Measurements from ENCODE around the gene ZNF525.
"Not testable (repeated sequence)": the region's sequence is repeated elsewhere in the genome, so short reads cannot be mapped to it uniquely, and the experiment has no call there.

Gene ZNF525

DNA sequence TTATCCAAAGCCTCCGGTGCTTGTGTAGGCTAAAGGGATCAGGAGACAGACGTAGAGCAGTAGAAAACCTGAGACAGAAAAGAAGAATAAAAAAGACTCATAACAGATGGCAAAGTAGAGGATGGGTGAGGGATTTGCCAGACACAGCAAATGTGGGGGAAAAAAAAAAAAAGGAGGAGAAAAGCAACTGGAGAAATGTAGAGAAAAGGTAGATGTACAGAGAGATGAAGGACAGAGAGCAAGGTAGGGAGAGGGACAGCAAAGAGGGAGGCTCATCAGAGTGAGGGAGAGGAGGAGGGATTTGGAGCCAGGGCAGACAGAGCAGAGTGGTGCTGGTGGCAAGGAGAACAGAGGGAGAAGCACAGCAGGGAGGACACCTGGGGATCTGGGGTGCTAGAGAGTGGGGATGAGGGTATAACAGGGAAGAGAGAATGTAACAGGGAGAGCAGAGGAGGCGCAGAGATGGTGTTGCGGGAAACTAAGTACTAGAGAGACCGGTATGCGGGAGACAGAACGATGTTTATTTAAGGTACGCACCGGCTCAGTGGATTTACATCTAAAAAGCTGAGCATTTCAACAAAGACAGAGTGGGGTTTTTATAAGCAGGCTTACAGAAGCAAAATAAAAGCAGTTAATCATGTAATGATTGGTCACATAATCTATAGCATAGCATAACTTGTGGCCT, 30.5 kb downstream of the ZNF525 start:
- DNase-seq: not testable (repeated sequence)

- no peak for DNase-seq
These were observed 31.0 kb downstream of the ZNF525 start for GRCh38 chr19:53396525-53396868.

GRCh38 chr19:53397918-53398317, 32.4 kb downstream of the ZNF525 start:
- DNase-seq: not testable (repeated sequence)

- no peak for DNase-seq
These were observed 44.1 kb downstream of the ZNF525 start for GRCh38 chr19:53409505-53410204.

- DNase-seq: not testable (repeated sequence)
These were observed 55.2 kb downstream of the ZNF525 start for GRCh38 chr19:53420520-53421315.

DNA sequence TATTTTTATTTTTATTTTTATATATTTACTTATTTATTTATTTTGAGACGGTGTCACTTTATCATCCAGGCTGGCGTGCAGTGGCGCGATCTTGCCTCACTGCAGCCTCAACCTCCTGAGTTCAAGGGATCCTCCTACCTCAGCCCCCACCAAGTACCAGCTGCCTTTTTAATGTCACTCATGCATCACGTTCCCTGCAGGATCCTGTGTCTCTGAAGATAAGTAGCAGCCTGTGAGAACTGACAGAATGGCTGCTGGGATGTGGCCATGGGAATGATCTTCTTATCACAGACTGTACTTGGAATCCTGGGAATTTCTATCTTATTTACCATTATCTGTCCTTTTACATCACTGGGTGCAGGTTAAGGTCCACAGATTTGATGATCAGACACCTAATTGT, 57.0 kb downstream of the ZNF525 start:
- DNase-seq: no peak

DNA sequence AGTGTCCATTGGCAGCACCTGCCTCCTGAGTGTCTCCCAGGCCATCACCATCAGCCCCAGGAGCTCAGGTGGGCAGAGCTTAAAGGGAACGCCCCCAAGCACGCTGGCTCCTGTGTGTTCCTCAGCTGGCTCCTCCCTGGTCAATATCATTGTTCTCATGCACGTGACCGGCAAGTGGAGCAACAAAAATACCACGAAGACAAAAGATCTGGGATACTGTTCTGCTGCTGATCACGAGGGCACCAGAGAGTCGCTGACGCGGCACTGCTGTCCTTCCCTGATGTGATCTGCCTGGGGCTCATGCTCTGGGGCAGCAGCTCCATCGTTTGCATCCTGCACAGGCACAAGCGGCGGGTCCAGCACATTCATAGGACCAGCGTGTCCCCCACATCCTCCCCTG, 57.6 kb downstream of the ZNF525 start:
- DNase-seq: not testable (repeated sequence)

DNA sequence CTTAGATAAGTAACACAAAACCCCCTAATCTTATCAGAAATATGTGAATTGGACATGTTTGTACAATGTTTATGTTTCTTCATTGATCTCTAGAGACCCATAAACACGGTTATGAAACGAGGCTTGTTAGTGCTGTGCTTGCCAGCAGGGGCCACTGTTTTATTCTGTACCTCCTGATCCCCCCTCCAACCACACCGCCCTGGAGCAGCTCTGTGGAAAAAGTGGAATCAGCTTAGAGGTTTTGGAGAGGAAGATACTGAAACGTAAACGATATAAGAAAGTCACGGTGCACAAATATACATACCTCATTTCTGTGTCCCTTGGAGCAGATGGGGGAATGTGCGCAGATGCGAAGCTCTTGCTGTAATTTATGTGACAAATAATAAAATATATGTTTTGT, 58.2 kb downstream of the ZNF525 start:
- not testable (repeated sequence) for DNase-seq

GRCh38 chr19:53424968-53425597, 59.6 kb downstream of the ZNF525 start:
- DNase-seq: peak; percentile 79

DNA sequence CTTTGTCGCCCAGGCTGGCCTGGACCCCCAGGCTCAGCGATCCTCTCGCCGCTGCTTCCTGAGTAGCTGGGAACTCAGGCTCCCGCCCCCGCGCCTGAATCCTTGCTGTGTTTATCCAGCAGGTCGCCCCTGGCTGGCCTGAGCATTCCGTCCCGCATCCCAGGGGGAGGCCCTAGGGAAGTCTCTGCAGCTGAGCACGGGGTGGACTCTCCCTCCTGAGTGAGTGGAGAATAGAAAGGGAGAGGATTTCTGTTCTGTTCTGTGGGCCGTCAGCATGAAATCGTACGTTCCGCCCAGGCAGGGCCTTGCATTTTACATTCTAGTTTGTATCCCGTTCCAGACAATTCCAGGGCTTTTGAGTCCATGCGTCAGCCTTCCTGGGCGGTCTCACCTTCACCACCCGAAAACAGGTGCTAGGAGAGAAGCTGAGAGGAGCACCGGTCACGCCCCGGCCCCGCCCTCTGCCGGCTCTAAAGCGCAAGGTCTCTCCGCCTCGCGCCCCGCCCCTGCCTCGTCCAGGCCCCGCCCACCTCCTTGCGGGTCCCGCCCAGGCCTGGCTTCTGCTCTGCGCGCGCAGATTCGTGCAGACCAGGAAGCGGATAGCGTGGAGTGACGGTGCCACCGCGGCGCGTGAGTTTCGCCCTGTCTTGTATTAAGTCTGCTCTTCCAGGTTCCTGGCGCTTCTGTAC, 66.0 kb downstream of the ZNF525 start, which contains the start of gene ZNF761:
TSS of gene ZNF761 (plus strand) at position 586 of the 689 bp plus-strand sequence. CDS start 15,285 bp downstream, outside the sequence.
- peak; percentile 98 for DNase-seq

GRCh38 chr19:53432088-53432661, 66.7 kb downstream of the ZNF525 start:
- DNase-seq: peak; percentile 29
